HG02798 (cell line): ENCODE results near the gene DISP1.
"Not testable (repeated sequence)": the region's sequence is repeated elsewhere in the genome, so short reads cannot be mapped to it uniquely, and the experiment has no call there.

Source experiments
- ATAC-seq: cut with Tn5 transposase; IDR thresholded peaks from one replicate; pipeline ENCODE4 v1.9.1; 2021; ENCODE audit warnings: mild to moderate bottlenecking; ENCODE audit not compliant: unreplicated experiment, poor library complexity

DISP1 gene

GRCh38 chr1:222794656-222795474, 20.0 kb upstream of the DISP1 start:
- no peak for ATAC-seq

- ATAC-seq, result no peak
These were observed 16.7 kb upstream of the DISP1 start for GRCh38 chr1:222798116-222798515.

- ATAC-seq, result no peak
These were observed 15.9 kb upstream of the DISP1 start for GRCh38 chr1:222798975-222799374.

- no peak for ATAC-seq
These were observed 13.8 kb upstream of the DISP1 start for GRCh38 chr1:222801067-222801466.

- ATAC-seq, result no peak
These were observed 3.2 kb upstream of the DISP1 start for GRCh38 chr1:222811671-222812070.

GRCh38 chr1:222813866-222814535, 838 bp upstream of the DISP1 start:
- no peak for ATAC-seq

GRCh38 chr1:222815440-222815765, 564 bp downstream of the DISP1 start:
- no peak for ATAC-seq

- ATAC-seq, result no peak
These were observed 2.7 kb downstream of the DISP1 start for GRCh38 chr1:222817529-222817928.

- no peak for ATAC-seq
These were observed 3.3 kb downstream of the DISP1 start for GRCh38 chr1:222818171-222818570.

GRCh38 chr1:222820171-222820712, 5.4 kb downstream of the DISP1 start:
- no peak for ATAC-seq

- ATAC-seq, result no peak
These were observed 6.4 kb downstream of the DISP1 start for GRCh38 chr1:222821239-222821638.

GRCh38 chr1:222823695-222824094, 8.9 kb downstream of the DISP1 start:
- no peak for ATAC-seq

GRCh38 chr1:222824641-222825040, 9.8 kb downstream of the DISP1 start:
- no peak for ATAC-seq

GRCh38 chr1:222828939-222829338, 14.1 kb downstream of the DISP1 start:
- no peak for ATAC-seq

- ATAC-seq, result no peak
These were observed 15.0 kb downstream of the DISP1 start for GRCh38 chr1:222829868-222830267.

GRCh38 chr1:222833356-222833876, 18.6 kb downstream of the DISP1 start:
- no peak for ATAC-seq

GRCh38 chr1:222843469-222844410, 28.9 kb downstream of the DISP1 start:
- no peak for ATAC-seq

GRCh38 chr1:222844411-222844779, 29.6 kb downstream of the DISP1 start:
- ATAC-seq, result no peak

- no peak for ATAC-seq
These were observed 30.9 kb downstream of the DISP1 start for GRCh38 chr1:222845763-222846162.

- not testable (repeated sequence) for ATAC-seq
These were observed 35.7 kb downstream of the DISP1 start for GRCh38 chr1:222850550-222850949.
